Vagina (tissue), 2 donors: Measurements from ENCODE around the gene MTM1. TPM values are rescaled to one million over a fixed set of nuclear protein-coding genes. Genes with fewer than 3 reads are reported as not detected.

Experiments
- DNase-seq, 2 donors: peaks; one replicate each; pipeline ENCODE4 v3.0.0-alpha.2; 2017; ENCODE audit errors: extremely low spot score in 2 of 2
- H3K27ac ChIP-seq: fragments of 200-600 bp; sonication (generic); one replicate; pipeline ENCODE4 v1.5.1; 2019
- H3K27me3 ChIP-seq: fragments of 200-600 bp; sonication (generic); one replicate; pipeline ENCODE4 v1.5.1; 2019
- H3K36me3 ChIP-seq, 2 donors: fragments of 200-600 bp; sonication (generic); one replicate each; pipeline ENCODE4 v1.5.1; 2017 to 2019
- H3K4me1 ChIP-seq: fragments of 200-600 bp; sonication (generic); one replicate; pipeline ENCODE4 v1.5.1; 2019
- H3K4me3 ChIP-seq, 2 donors: fragments of 200-600 bp; sonication (generic); 1 replicate in 1 of 2; 2 replicates in 1 of 2; pipeline ENCODE4 v1.5.1; 2016 to 2019
- H3K9me3 ChIP-seq: fragments of 200-600 bp; sonication (generic); one replicate; pipeline ENCODE4 v1.5.1; 2019
- POLR2A ChIP-seq, 2 donors: fragments of 450-650 bp; IDR thresholded peaks; one replicate each; pipeline ENCODE4 v1.6.1; 2017; ENCODE audit warnings: antibody characterized with exemption in 2 of 2, mild to moderate bottlenecking in 2 of 2, moderate library complexity in 2 of 2
- POLR2AphosphoS5 ChIP-seq, 2 donors: sonication (generic); formaldehyde crosslinking; IDR thresholded peaks; one replicate each; pipeline ENCODE4 v1.9.0; 2017; ENCODE audit warnings: antibody characterized with exemption in 2 of 2, mild to moderate bottlenecking in 2 of 2, low read depth in 1 of 2; ENCODE audit not compliant: insufficient read depth in 1 of 2
- intact Hi-C: fragments of 100-400 bp; cut with DNase I; formaldehyde crosslinking; loops from one replicate; pipeline ENCODE4 v1.15.1; 2023
- total RNA-seq: library from RNA; depleted of rRNA; stranded (reverse); fragments of >200 nt; gene quantifications from one replicate; pipeline ENCODE4 v1.2.3, GENCODE V29; 2016
- TF ChIP-seq, protein P1 (sequence below), 3 experiments: fragments of 450-650 bp in 2 of 3; fragments of 200-600 bp in 1 of 3; sonication (generic) in 1 of 3; IDR thresholded peaks; one replicate each; pipeline ENCODE4 v1.5.1; 2017 to 2019; ENCODE audit warnings: antibody characterized with exemption in 3 of 3, mild to moderate bottlenecking in 2 of 3, moderate library complexity in 2 of 3

MTM1 gene
- total RNA-seq, 1 donor from 2014 or later, result 13.3 TPM

DNA sequence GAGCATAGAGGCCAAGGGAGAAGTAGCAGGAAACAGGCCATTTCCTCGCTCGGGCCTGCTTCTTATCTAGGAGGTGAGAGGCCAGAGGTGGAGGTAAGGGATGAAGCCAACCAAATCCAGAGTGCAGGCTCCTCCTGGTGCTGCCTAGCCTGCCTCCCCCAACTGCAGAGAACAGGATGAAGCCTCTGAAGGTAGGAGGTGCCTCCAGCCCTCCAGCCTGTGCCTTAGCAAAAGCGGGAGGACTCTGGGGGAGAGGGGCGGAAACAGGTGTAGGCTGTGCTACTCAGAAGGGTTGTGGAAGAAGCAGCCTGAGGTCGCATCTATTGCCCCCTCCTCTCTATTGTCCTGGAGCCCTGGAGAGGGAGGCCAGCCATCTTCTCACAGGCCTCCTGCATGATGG, 2.9 kb upstream of the MTM1 start:
- no peak overlapping the region for H3K4me3 ChIP-seq
- TF ChIP-seq POLR2A (IDR thresholded peaks at IDR 0.05), result no peak
- TF ChIP-seq, protein P1, sequence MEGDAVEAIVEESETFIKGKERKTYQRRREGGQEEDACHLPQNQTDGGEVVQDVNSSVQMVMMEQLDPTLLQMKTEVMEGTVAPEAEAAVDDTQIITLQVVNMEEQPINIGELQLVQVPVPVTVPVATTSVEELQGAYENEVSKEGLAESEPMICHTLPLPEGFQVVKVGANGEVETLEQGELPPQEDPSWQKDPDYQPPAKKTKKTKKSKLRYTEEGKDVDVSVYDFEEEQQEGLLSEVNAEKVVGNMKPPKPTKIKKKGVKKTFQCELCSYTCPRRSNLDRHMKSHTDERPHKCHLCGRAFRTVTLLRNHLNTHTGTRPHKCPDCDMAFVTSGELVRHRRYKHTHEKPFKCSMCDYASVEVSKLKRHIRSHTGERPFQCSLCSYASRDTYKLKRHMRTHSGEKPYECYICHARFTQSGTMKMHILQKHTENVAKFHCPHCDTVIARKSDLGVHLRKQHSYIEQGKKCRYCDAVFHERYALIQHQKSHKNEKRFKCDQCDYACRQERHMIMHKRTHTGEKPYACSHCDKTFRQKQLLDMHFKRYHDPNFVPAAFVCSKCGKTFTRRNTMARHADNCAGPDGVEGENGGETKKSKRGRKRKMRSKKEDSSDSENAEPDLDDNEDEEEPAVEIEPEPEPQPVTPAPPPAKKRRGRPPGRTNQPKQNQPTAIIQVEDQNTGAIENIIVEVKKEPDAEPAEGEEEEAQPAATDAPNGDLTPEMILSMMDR (IDR thresholded peaks at IDR 0.05), result no peak
- TF ChIP-seq POLR2AphosphoS5 (IDR thresholded peaks at IDR 0.05; ENCODE audit: insufficient read depth in 1 of 2, low read depth in 1 of 2), result no peak
- H3K4me1 ChIP-seq, result peaks cover 11% of the 10 kb centered on the region
- H3K27me3 ChIP-seq, result no peaks in the 10 kb centered on the region
- no peaks in the 10 kb centered on the region for H3K9me3 ChIP-seq
- no peak overlapping the region for H3K27ac ChIP-seq
- DNase-seq, result no peak
- intact Hi-C loops, result no loop called here
- H3K36me3 ChIP-seq, result no peaks in the 10 kb centered on the region

DNA sequence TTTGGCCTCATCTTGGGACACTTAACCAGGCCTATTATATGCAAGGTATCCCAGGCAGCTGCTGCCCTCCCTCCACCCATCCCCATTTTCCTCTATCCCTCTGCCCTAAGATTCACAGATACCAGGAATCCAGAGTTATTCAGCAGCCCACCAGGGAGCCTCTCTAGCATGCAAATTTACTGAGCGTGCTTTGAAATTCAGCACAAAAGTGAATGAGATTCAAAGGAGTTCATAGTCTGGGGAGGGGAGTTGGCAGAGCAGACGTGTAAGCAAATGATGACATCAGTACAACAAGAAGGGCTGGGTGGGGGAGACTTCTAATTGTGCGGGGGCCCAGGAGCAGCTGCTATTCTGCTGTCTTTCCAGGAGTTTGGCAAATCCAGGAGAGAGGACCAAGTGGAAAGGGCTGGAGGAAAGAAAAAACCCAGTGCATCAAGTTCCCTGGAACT, 1.7 kb upstream of the MTM1 start:
- Histone ChIP-seq H3K4me3 (no peak overlapping the region), H3K27me3 (no peaks in the 10 kb centered on the region), H3K36me3 (no peaks in the 10 kb centered on the region), H3K27ac (no peak overlapping the region), H3K4me1 (peaks cover 22% of the 10 kb centered on the region), H3K9me3 (no peaks in the 10 kb centered on the region)
- intact Hi-C loops, result no loop called here
- no peak for TF ChIP-seq POLR2A (IDR thresholded peaks at IDR 0.05)
- TF ChIP-seq, protein P1 (IDR thresholded peaks at IDR 0.05), result no peak
- no peak for TF ChIP-seq POLR2AphosphoS5 (IDR thresholded peaks at IDR 0.05; ENCODE audit: insufficient read depth in 1 of 2, low read depth in 1 of 2)
- DNase-seq, result no peak

DNA sequence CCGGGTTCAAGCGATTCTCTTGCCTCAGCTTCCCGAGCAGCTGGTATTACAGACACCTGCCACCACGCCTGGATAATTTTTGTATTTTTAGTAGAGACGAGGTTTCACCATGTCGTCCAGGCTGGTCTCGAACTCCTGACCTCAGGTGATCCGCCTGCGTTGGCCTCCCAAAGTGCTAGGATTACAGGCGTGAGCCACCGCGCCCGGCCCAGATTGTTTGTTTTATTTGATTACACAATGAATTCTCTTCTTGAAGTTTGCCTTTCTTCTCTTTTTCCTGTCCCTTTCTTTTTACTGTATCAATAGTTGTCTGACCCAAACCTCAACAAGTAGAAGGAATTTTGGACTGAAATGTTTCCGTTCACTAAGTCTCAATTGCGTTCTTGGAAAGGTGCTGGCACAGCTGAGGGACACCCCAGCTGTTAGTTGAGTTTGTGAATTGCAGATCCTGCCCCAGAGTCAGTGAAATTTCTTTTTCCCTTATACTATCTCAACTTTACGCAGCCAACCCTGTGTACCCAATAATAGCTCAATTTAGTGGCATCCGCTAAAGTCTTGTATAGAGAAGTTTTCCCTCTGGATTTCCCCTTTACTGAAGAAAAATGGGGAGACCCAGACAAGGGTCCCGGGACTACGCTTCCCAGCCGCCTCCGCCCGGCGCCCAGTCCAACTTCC, 639 bp upstream of the MTM1 start:
- TF ChIP-seq POLR2A (IDR thresholded peaks at IDR 0.05) (no peak), POLR2AphosphoS5 (IDR thresholded peaks at IDR 0.05; ENCODE audit: insufficient read depth in 1 of 2, low read depth in 1 of 2) (no peak)
- TF ChIP-seq, protein P1 (IDR thresholded peaks at IDR 0.05), result no peak
- intact Hi-C loops, result no loop called here
- no peaks in the 10 kb centered on the region for H3K27me3 ChIP-seq
- peak overlapping the region in 1 of 2 donors; percentile 68 for H3K4me3 ChIP-seq
- DNase-seq, result no peak
- no peaks in the 10 kb centered on the region for H3K9me3 ChIP-seq
- no peaks in the 10 kb centered on the region for H3K36me3 ChIP-seq
- H3K27ac ChIP-seq, result no peak overlapping the region
- H3K4me1 ChIP-seq, result peaks cover 29% of the 10 kb centered on the region

DNA sequence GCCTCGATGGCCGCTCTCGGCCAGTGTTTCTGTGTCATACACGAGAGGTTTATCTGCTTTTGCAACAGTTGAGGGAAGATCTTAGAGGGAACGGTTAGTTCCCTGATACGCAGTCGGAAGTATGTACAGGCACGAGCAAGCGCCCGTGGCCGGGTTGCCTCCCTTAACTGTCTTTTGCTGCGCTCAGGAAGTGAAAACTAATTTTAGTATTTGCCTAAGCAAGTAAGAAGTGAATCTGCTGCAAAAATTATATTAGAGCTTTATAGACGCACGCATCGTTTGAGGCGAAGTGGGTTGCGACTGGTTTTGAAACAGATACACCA, 695 bp downstream of the MTM1 start:
- Histone ChIP-seq H3K4me1 (peaks cover 29% of the 10 kb centered on the region), H3K4me3 (peak overlapping the region; percentile 68 to 76), H3K27ac (peak overlapping the region; percentile 76), H3K36me3 (no peaks in the 10 kb centered on the region), H3K9me3 (no peaks in the 10 kb centered on the region), H3K27me3 (no peaks in the 10 kb centered on the region)
- no peak for DNase-seq
- intact Hi-C loops, result no loop called here
- TF ChIP-seq, protein P1 (IDR thresholded peaks at IDR 0.05), result no peak
- TF ChIP-seq POLR2A (IDR thresholded peaks at IDR 0.05), result no peak
- no peak for TF ChIP-seq POLR2AphosphoS5 (IDR thresholded peaks at IDR 0.05; ENCODE audit: insufficient read depth in 1 of 2, low read depth in 1 of 2)

DNA sequence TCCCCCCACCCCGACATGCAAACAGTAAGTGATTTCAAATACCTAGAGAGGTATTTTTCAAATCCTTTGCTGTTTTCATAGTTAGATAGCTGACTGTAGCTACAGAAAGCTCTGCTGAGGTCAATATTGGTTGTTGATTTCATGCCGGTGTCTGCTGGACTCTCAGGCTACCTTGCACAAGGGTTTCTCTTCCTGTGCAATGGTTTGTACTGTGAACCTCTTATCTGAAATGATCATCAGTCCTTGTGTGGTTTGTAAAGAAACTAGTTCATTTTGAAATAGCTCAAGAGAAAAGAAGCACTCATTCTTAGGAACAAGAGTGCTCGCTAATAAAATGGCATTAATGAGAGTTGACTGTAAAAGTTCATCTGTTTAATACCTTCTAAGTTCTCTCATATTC, 2.1 kb downstream of the MTM1 start:
- H3K4me3 ChIP-seq, result no peak overlapping the region
- H3K4me1 ChIP-seq, result peaks cover 39% of the 10 kb centered on the region
- H3K36me3 ChIP-seq, result no peaks in the 10 kb centered on the region
- no peak overlapping the region for H3K27ac ChIP-seq
- H3K9me3 ChIP-seq, result no peaks in the 10 kb centered on the region
- no peaks in the 10 kb centered on the region for H3K27me3 ChIP-seq
- no peak for TF ChIP-seq POLR2A (IDR thresholded peaks at IDR 0.05)
- TF ChIP-seq POLR2AphosphoS5 (IDR thresholded peaks at IDR 0.05; ENCODE audit: insufficient read depth in 1 of 2, low read depth in 1 of 2), result no peak
- TF ChIP-seq, protein P1 (IDR thresholded peaks at IDR 0.05), result no peak
- intact Hi-C loops, result no loop called here
- DNase-seq, result no peak
